Measurements from ENCODE around the gene NLRC5.

NLRC5 gene

GRCh38 chr16:56988948-56989945 is at the start of gene NLRC5:
Gene NLRC5, plus strand, starts transcription at chr16:56989557. Its CDS starts 31,156 bp downstream, at chr16:57020713.
- H3K27ac ChIP-seq: peak within 1 kb of the TSS; percentile 74
- ChIA-PET CTCF (interaction anchor here (0.6 to 0.7 kb wide), 2 partner anchors 63 to 126 kb away, joined by 3 to 4 read pairs; no protein-coding TSS in a partner anchor), POLR2A (ENCODE audit: low non-redundant PET) (interaction anchor here (1.1 to 1.2 kb wide), 2 partner anchors 21 to 51 kb away, joined by 3 read pairs; no protein-coding TSS in a partner anchor)
- DNase-seq (ENCODE audit: low spot score): peak; percentile 88
- TF ChIP-seq CTCF (conservative IDR thresholded peaks at IDR 0.05; ENCODE audit: low read depth): no peak

- CTCF ChIA-PET: no interaction called here
- TF ChIP-seq CTCF (conservative IDR thresholded peaks at IDR 0.05; ENCODE audit: low read depth): no peak
- no peak overlapping the region for H3K27ac ChIP-seq
- no peak for DNase-seq (ENCODE audit: low spot score)
- POLR2A ChIA-PET (ENCODE audit: low non-redundant PET): no interaction called here
Observed at GRCh38 chr16:56939801-56940200, 49.6 kb upstream of the NLRC5 start.

- DNase-seq (ENCODE audit: low spot score): no peak
- H3K27ac ChIP-seq: no peak overlapping the region
- ChIA-PET CTCF (no interaction called here), POLR2A (ENCODE audit: low non-redundant PET) (no interaction called here)
- TF ChIP-seq CTCF (conservative IDR thresholded peaks at IDR 0.05; ENCODE audit: low read depth): no peak
Observed at GRCh38 chr16:56941092-56941491, 48.3 kb upstream of the NLRC5 start.

GRCh38 chr16:56941856-56942331 is 47.5 kb upstream of the NLRC5 start:
- no peak for DNase-seq (ENCODE audit: low spot score)
- TF ChIP-seq CTCF (conservative IDR thresholded peaks at IDR 0.05; ENCODE audit: low read depth): no peak
- H3K27ac ChIP-seq: no peak overlapping the region
- ChIA-PET POLR2A (ENCODE audit: low non-redundant PET) (no interaction called here), CTCF (no interaction called here)

GRCh38 chr16:56943761-56944375 is 45.5 kb upstream of the NLRC5 start:
- CTCF ChIA-PET: interaction anchor here (0.6 kb wide), 2 partner anchors 27 to 72 kb away, joined by 3 read pairs; no protein-coding TSS in a partner anchor
- no peak for TF ChIP-seq CTCF (conservative IDR thresholded peaks at IDR 0.05; ENCODE audit: low read depth)
- POLR2A ChIA-PET (ENCODE audit: low non-redundant PET): interaction anchor here (0.6 kb wide), 1 partner anchor 98 kb away, joined by 3 read pairs; no protein-coding TSS in a partner anchor
- peak overlapping the region; percentile 40; the same call in 1 of the 2 replicates for H3K27ac ChIP-seq
- no peak for DNase-seq (ENCODE audit: low spot score)
